Nephron (organoid): ENCODE data around the gene RNF181.

ENCODE experiments used
- H3K27ac Mint-ChIP-seq, 3 experiments: 2 replicates each; pipeline ENCODE4 v1.8.0; 2020; ENCODE audit warnings: mixed read lengths in 3 of 3, mild to moderate bottlenecking in 2 of 3, moderate library complexity in 1 of 3
- H3K27me3 Mint-ChIP-seq: 2 replicates; pipeline ENCODE4 v1.8.0; 2021; ENCODE audit warnings: low read depth, mild to moderate bottlenecking, moderate library complexity, mixed read lengths
- H3K36me3 Mint-ChIP-seq: 2 replicates; pipeline ENCODE4 v1.8.0; 2020; ENCODE audit warnings: low read depth, mixed read lengths
- H3K4me1 Mint-ChIP-seq: 2 replicates; pipeline ENCODE4 v1.8.0; 2020; ENCODE audit warnings: mixed read lengths
- H3K4me3 Mint-ChIP-seq, 3 experiments: 2 replicates each; pipeline ENCODE4 v1.8.0; 2020; ENCODE audit warnings: mild to moderate bottlenecking in 3 of 3, mixed read lengths in 3 of 3, moderate library complexity in 2 of 3
- H3K9me3 Mint-ChIP-seq: 2 replicates; pipeline ENCODE4 v1.8.0; 2020; ENCODE audit warnings: mixed read lengths
- CTCF ChIP-seq, 3 experiments: fragments of 200-600 bp; sonication (generic); IDR thresholded peaks; one replicate each; pipeline ENCODE4 v1.5.0; 2021; ENCODE audit warnings: antibody characterized with exemption in 3 of 3; ENCODE audit not compliant: unreplicated experiment in 3 of 3

RNF181 gene

GRCh38 chr2:85604568-85605339 lies 9.2 kb downstream of the RNF181 start:
- peak overlapping the region; percentile 55 to 66 (median 60) for H3K27ac Mint-ChIP-seq
- peaks cover 33% of the 10 kb centered on the region for H3K4me1 Mint-ChIP-seq
- H3K36me3 Mint-ChIP-seq: peaks cover 21% of the 10 kb centered on the region
- TF ChIP-seq CTCF (IDR thresholded peaks at IDR 0.05; ENCODE audit: unreplicated experiment in 3 of 3): no peak
- peak overlapping the region; percentile 49 to 91 (median 55) for H3K4me3 Mint-ChIP-seq
- H3K9me3 Mint-ChIP-seq: no peaks in the 10 kb centered on the region
- H3K27me3 Mint-ChIP-seq: peaks cover 3% of the 10 kb centered on the region

- H3K4me1 Mint-ChIP-seq: peaks cover 38% of the 10 kb centered on the region
- H3K27ac Mint-ChIP-seq: peak overlapping the region; percentile 16 to 66 (median 60)
- peaks cover 25% of the 10 kb centered on the region for H3K36me3 Mint-ChIP-seq
- no peaks in the 10 kb centered on the region for H3K9me3 Mint-ChIP-seq
- H3K4me3 Mint-ChIP-seq: peak overlapping the region; percentile 18 to 60 (median 55)
- no peak for TF ChIP-seq CTCF (IDR thresholded peaks at IDR 0.05; ENCODE audit: unreplicated experiment in 3 of 3)
- H3K27me3 Mint-ChIP-seq: peaks cover 3% of the 10 kb centered on the region
These were observed 10.0 kb downstream of the RNF181 start for GRCh38 chr2:85605406-85606115.

- Mint-ChIP-seq H3K36me3 (peaks cover 25% of the 10 kb centered on the region), H3K4me3 (peak overlapping the region; percentile 18 to 55 (median 18)), H3K4me1 (peaks cover 38% of the 10 kb centered on the region), H3K27me3 (peaks cover 3% of the 10 kb centered on the region), H3K9me3 (no peaks in the 10 kb centered on the region), H3K27ac (peak overlapping the region; percentile 16 to 66 (median 60))
- TF ChIP-seq CTCF (IDR thresholded peaks at IDR 0.05; ENCODE audit: unreplicated experiment in 3 of 3): no peak
These were observed 10.5 kb downstream of the RNF181 start for GRCh38 chr2:85606116-85606455.

GRCh38 chr2:85607268-85608215 lies 12.0 kb downstream of the RNF181 start:
- H3K27ac Mint-ChIP-seq: peak overlapping the region; percentile 58 to 80 (median 71)
- H3K4me1 Mint-ChIP-seq: peaks cover 38% of the 10 kb centered on the region
- peaks cover 3% of the 10 kb centered on the region for H3K27me3 Mint-ChIP-seq
- H3K4me3 Mint-ChIP-seq: peak overlapping the region; percentile 52 to 76 (median 74)
- TF ChIP-seq CTCF (IDR thresholded peaks at IDR 0.05; ENCODE audit: unreplicated experiment in 3 of 3): no peak
- H3K9me3 Mint-ChIP-seq: no peaks in the 10 kb centered on the region
- H3K36me3 Mint-ChIP-seq: peaks cover 25% of the 10 kb centered on the region

GRCh38 chr2:85611217-85611704 lies 15.7 kb downstream of the RNF181 start:
- no peak for TF ChIP-seq CTCF (IDR thresholded peaks at IDR 0.05; ENCODE audit: unreplicated experiment in 3 of 3)
- Mint-ChIP-seq H3K27me3 (peaks cover 3% of the 10 kb centered on the region), H3K4me1 (peaks cover 18% of the 10 kb centered on the region), H3K27ac (peak overlapping the region; percentile 85 to 95 (median 86)), H3K36me3 (peaks cover 25% of the 10 kb centered on the region), H3K9me3 (no peaks in the 10 kb centered on the region), H3K4me3 (peak overlapping the region; percentile 96 to 99 (median 98))
